AML-193 (cell line): Measurements from ENCODE around the gene LILRA6.
"Not testable (repeated sequence)": the region's sequence is repeated elsewhere in the genome, so short reads cannot be mapped to it uniquely, and the experiment has no call there.

Source experiments
- DNase-seq, 2 experiments: peaks; one replicate each; lab custom pipeline; 2025; lab: John Stamatoyannopoulos, UW

The LILRA6 gene

GRCh38 chr19:54242646-54243045 is at the start of gene LILRA6:
Gene LILRA6 (minus strand): TSS chr19:54242790.
- DNase-seq, result not testable (repeated sequence)

GRCh38 chr19:54289160-54289559 is 46.6 kb upstream of the LILRA6 start:
- DNase-seq, result not testable (repeated sequence)

- no peak for DNase-seq
Observed at GRCh38 chr19:54287456-54287855, 44.9 kb upstream of the LILRA6 start.

- not testable (repeated sequence) for DNase-seq
Observed at GRCh38 chr19:54286283-54286682, 43.7 kb upstream of the LILRA6 start.

GRCh38 chr19:54285427-54286056 is 43.0 kb upstream of the LILRA6 start:
- not testable (repeated sequence) for DNase-seq

GRCh38 chr19:54282686-54283470 is 40.3 kb upstream of the LILRA6 start:
- DNase-seq, result no peak

- not testable (repeated sequence) for DNase-seq
Observed at GRCh38 chr19:54281729-54282075, 39.1 kb upstream of the LILRA6 start.

- peak; percentile 60 to 77 for DNase-seq
Observed at GRCh38 chr19:54281007-54281728, 38.6 kb upstream of the LILRA6 start, which contains the start of gene LILRB2. Gene LILRB2 (minus strand): TSS chr19:54281110. CDS start chr19:54280496, 614 bp downstream.

- peak; percentile 24 to 42 for DNase-seq
Observed at GRCh38 chr19:54280441-54280840, 37.9 kb upstream of the LILRA6 start.

GRCh38 chr19:54280025-54280424 is 37.4 kb upstream of the LILRA6 start:
- not testable (repeated sequence) for DNase-seq

- DNase-seq, result no peak
Observed at GRCh38 chr19:54279406-54279962, 36.9 kb upstream of the LILRA6 start.

GRCh38 chr19:54278571-54279195 is 36.1 kb upstream of the LILRA6 start:
- DNase-seq, result not testable (repeated sequence)

GRCh38 chr19:54278056-54278455 is 35.5 kb upstream of the LILRA6 start:
- not testable (repeated sequence) for DNase-seq

- not testable (repeated sequence) for DNase-seq
Observed at GRCh38 chr19:54277111-54277615, 34.6 kb upstream of the LILRA6 start.

GRCh38 chr19:54275951-54276350 is 33.4 kb upstream of the LILRA6 start:
- DNase-seq, result no peak

- DNase-seq, result not testable (repeated sequence)
Observed at GRCh38 chr19:54274516-54274915, 31.9 kb upstream of the LILRA6 start.

- no peak for DNase-seq
Observed at GRCh38 chr19:54273821-54274220, 31.2 kb upstream of the LILRA6 start.

GRCh38 chr19:54272181-54272580 is 29.6 kb upstream of the LILRA6 start:
- not testable (repeated sequence) for DNase-seq

GRCh38 chr19:54271587-54271986 is 29.0 kb upstream of the LILRA6 start:
- DNase-seq, result not testable (repeated sequence)

GRCh38 chr19:54271106-54271505 is 28.5 kb upstream of the LILRA6 start:
- no peak for DNase-seq

GRCh38 chr19:54268936-54269335 is 26.3 kb upstream of the LILRA6 start:
- DNase-seq, result no peak

GRCh38 chr19:54266133-54266532 is 23.5 kb upstream of the LILRA6 start:
- peak; percentile 47 to 67 for DNase-seq
